ENCODE measurements around the gene LEF1.

Gene LEF1

GRCh38 chr4:108109111-108109510, 59.6 kb downstream of the LEF1 start:
- DNase-seq = no peak

GRCh38 chr4:108107729-108108382, 60.9 kb downstream of the LEF1 start:
- DNase-seq = no peak

DNA sequence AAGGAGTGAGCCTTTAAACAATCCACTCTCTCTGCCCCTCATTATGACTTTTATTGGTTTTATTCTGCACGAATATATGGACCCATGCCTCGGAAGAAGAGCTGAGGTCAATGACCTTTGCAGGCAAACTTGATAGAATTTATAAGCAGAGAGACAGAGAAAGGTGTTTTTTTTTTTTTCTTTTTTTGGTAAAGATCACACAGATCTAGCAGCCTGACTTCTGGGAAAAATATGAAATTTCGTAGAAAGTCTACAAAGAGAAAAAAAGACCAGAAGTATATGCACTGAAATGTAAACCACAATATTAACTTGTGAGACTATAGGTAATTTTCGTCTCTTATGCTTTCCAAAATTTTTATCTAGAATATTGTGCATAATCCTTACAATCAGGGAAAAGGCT, 61.6 kb downstream of the LEF1 start:
- no peak for DNase-seq

DNA sequence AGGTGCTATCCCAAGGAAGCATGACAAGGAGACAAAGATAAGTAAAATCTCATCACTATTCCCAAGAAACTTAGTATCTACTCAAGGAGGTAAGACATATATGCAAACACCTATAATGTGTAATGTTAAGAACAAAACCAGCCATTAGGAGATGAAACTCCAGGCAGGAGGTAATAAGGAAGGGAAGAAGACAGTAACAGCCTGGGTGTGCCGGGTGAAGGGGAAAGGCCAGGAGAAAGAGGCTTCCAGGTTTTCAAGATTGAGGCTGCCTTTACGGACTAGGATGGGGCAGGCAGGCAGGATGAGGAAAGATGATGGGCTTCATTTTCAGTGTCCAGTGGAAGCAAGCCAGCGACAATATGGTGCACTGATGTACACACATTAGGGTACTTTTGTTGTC, 62.5 kb downstream of the LEF1 start:
- no peak for DNase-seq

DNA sequence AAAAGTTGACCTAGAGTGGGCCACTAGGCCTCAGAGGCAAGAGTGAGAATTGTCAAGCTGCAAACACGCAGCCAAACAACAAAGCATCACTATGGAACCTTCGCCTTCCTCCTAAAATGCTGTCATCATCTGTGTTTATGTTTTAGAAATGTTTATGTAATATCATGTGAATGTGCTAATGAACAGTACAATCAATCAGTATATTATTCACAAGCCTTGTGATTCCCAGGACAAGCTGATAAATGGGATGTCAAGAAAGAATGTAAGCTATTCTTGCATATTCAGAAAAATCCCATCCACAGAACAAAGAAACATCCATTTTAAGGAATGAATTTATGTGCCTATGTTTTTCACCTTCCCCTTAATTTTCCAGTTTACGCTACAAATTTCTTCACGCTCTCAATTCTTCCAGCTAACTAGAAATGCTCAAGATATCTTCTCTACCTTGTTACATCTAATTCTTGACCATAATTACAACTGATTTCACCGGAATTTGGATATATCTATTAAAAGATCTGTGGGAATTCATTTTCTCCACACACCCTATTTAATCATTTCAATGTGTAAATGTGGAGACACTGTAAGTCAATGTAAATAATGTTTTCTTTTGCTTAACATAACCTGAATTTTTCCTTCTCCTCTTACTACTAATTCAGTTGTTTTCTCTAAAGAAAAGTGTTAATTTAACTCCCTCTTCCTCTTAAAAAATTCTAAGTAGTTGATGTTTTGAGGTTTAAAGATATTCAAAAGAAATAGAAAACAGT, 65.5 kb downstream of the LEF1 start:
- DNase-seq = no peak

- DNase-seq = no peak
Measured at GRCh38 chr4:108100827-108101226, 67.9 kb downstream of the LEF1 start.

DNA sequence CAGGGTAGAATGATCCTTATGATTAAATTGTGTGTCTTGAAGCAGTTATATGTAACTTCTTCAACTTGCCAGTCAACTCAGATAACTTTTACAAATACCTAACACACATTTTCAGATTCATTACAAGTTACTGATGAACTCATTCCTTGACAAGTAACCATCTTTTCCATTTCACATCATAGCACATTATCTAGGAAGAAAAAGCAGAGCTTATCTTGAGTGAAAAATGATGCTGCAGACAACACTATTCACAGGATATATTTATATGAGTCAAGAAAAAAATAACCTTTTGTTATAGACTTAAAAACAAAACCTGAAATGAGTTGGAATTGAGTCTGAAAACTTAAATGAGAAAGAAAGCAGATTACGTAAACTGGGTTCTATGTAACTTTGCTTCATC, 68.9 kb downstream of the LEF1 start:
- DNase-seq = no peak

- DNase-seq = no peak
Measured at GRCh38 chr4:108097990-108098553, 70.7 kb downstream of the LEF1 start.

DNA sequence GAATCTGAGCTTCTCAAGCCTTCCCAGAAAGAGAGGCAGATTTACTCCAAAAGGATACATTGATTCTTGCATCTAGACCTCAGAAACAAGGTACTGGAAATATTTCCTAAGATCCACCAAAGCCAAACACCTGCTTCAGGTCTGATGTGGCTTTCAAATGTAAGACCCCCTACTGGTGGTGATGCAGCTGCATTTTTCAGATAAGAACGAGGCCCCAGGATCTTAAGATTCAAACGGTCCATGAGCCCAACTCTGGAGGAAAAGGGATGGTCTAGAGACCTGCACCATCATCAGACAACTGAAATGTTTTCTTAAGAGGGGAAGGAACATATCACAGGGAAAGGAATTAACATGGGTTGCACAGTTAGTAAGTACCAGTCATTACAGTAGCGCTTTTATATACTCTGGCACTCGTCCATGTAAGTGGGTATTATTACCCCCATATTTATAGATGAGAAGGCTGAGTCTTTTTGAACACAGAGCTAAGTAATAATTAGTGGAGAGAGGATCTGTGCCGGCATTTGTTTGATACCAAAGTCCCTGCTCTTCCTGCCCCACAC, 73.7 kb downstream of the LEF1 start:
- no peak for DNase-seq

DNA sequence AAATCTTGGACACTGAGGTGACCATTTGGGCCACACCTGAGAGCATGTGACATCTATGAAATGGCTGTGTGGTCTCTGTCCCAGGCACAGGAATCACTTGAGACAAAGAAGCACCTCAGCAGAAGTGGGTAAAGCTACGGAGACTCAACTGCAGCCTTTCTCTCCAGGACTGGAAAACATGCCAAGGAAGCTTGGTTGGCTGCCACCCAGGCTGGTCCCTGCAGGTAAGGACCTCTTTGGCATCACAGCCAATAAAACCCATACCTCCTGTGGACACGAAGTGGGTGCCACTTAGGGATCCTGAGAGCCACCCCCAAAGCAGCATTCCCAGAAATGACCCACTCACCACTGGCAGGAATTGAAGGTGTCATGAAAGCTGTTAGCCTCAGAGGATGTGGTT, 74.6 kb downstream of the LEF1 start:
- no peak for DNase-seq

DNA sequence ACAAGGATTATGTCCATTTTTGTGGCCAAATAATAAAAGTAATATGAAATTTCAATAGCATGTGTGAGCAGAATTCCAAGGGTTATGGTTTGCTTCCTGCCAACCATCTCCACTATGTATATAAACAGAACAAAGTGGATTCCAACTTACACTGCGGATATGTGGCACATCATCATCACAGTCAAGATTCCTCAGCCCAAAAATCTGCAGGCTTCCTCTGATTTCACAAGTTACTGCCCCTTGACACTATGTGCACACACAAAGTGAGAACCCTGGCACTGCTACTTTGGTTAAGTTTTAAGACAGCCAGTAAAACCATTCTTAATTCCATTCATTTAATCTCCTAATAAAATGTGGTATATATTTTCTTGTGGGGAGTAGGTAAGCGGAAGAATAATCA, 76.4 kb downstream of the LEF1 start:
- no peak for DNase-seq

DNA sequence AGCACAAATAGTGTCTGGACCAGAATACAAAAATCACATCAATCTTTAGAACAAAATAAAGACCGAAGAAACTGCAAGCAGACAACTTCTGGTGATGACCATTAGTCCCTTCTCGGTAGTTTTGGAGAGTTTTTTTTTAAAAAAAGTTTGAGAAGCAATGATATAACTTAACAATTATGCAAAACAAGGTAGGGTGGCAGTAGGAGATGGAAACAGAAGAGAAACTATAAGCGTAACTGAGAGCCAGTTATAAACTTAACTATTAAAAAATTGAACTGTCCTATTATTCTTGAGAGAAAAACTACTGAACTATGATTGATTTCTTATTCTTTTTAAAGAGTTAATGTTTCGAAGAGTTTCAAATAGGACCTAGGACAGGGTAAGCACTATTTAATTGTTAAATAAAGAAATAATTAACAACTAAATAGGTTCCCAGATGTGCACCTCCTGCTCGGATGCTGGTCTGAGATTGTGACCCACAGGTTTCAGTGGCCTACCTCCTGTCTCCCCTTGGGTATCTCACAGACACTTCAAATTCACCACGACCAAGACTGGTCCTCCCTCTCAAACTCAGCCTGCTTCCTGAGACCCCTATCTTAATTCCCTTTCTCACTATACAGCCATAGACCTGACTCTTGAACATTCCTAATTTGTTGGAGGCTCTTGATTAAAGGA, 81.3 kb downstream of the LEF1 start:
- DNase-seq = no peak

DNA sequence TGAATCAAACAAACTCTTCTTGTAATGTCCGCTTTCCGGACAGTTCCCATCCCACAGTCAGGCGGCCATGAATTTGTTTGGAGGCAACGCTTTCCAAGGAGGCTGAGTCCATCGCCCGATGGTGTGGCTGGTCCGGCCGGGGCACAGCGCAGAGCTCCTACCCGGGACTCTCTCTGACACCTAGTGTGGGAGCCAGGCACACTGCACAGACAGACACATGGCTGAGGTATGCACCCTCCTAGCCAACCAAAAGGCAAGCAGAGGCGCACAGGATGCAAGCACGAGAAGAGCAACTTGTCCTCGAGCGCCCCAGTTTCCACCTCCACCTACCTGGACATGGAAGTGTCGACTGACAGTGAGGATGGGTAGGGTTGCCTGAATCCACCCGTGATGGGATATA, 87.5 kb downstream of the LEF1 start:
- no peak for DNase-seq

DNA sequence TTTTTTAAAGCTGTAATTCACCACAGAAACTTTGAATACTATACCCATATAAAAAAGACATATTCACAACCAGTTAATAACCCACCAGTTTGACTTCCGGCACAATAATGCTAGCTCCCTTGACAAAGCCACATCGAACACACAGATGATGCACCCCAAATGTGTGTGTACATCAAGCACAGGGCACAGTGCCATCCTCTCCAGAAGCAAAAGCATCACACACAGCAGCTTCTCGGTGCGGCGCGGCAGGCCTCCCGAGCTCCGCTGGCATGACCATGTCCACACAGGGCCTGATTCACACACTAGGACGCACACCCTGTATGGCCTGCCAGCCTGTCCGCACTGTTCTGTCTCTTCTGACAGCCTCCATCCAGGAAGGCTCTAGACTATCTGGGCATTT, 88.0 kb downstream of the LEF1 start:
- no peak for DNase-seq

DNA sequence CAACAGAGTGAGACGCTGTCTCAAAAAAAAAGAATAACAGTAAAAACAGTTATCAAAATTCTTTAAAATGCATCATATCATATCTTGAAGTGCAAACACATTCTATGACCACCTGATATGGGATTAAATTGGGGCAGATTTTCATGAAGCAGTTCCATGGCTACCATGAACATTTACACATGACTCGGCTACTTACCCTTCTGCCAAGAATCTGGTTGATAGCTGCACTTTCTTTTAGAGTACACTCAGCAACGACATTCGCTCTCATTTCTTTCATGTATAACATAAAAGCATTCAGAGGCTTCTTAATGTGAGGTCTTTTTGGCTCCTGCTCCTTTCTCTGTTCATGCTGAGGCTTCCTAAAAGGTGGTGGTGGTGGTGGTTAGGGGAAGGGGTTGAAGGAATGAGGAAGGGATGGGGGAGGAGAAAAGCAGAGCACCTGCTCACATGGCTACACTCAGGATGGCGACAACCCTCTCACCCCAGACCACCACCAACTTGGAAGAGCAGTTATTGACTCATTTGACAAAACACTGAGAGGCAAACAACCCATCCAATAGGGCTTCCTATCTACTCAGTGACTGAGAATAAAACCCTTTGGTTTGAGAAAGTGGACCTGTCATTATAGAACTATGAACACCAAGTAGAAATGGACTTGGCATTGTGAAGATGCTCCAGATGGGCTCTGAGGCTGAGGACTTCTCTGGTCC, 90.6 kb downstream of the LEF1 start:
- no peak for DNase-seq

- DNase-seq = no peak
Measured at GRCh38 chr4:108072300-108072699, 96.4 kb downstream of the LEF1 start.

DNA sequence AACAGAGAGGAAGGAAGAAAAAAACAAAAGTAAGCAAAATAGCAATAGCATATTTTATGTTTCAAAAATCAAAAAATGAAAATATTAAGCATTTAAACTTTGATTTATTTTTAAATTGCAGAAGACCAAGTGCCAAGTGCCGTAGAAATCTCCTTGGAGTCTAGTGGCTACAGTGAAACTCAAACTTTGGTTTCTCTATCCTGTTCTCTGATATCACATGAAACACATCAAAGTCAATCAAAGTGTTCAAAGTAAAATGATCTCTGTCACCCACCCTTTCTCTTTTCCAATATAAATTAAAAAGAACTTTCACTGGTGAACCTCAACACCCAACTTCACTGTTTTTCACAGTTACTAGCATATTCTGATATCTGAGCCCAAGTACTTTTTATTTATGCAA, 98.0 kb downstream of the LEF1 start:
- no peak for DNase-seq

- DNase-seq = no peak
Measured at GRCh38 chr4:108068442-108068841, 100.3 kb downstream of the LEF1 start.

- DNase-seq = no peak
Measured at GRCh38 chr4:108060686-108061321, 107.9 kb downstream of the LEF1 start.

DNA sequence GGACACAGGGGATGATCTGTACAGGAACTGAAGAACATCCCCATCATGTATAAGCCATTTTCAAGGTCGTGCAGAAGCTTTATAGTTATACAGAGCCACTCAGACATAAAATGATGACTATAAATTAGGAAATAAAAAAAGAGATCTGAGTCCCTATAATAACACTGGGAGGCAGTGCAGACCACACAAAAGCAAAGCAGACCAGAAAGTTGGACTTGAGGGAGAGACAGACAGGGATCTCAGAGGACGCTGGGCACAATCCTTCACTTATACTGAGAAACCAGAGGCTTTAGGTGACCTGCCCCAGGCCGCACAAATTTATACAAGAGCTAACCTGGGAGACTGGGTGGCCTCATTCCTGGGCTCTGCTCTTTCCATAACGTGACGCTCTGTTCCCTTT, 108.6 kb downstream of the LEF1 start:
- peak; percentile 41 for DNase-seq

DNA sequence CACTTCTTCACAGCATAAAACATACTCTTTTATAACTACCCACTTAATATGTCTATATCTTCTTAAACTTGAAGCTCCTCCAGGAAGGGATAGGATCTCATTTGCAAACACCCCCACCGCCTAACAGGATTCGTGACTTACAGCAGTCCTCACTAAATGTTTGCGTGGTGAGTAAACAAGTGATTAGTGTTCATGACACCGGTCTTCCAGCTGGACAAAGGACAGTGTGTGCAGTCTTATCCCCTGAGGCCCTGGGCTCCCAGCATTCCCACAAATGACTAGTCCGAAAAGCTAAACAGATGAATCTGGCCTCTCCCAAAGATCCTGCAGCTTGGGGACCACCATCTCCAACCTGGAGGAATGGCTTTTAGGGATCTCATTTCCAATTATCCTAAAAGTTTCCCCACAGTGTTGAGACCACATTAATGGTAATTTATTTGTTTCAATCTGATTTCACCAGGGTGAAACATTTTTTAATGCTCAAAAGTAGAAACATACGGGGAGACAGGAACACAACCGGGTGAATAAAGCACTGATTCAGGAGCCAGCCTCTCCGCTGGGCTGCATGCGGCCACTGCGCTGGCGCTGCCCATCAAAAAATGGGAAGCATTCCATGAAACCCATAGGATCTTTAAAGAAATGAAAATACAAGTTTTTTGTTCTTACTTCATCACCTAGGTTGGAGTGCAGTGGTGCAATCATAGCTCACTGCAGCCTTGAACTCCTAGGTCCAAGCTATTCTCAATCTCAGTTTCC, 109.9 kb downstream of the LEF1 start:
- DNase-seq = no peak

GRCh38 chr4:108056418-108056817, 112.3 kb downstream of the LEF1 start:
- no peak for DNase-seq

Measured in midbrain (tissue), 1 donor.